ENCODE data around the gene ENAH. TPM values are rescaled to one million over a fixed set of nuclear protein-coding genes. Genes with fewer than 3 reads are reported as not detected.

The ENAH gene
- total RNA-seq, 2 donors from 2014 or later, result 43.5 to 63.7 TPM

GRCh38 chr1:225451340-225451739 lies 201.6 kb downstream of the ENAH start:
- TF ChIP-seq CTCF (IDR thresholded peaks at IDR 0.05), result no peak
- H3K36me3 ChIP-seq, result no peaks in the 10 kb centered on the region
- no peak overlapping the region for H3K4me3 ChIP-seq
- intact Hi-C loops (cut with DNase I), result no loop called here
- no peaks in the 10 kb centered on the region for H3K27me3 ChIP-seq
- no peak overlapping the region for H3K27ac ChIP-seq
- no peak overlapping the region for H3K9ac ChIP-seq (ENCODE audit: low read depth in 2 of 2, low read length in 2 of 2)
- H3K4me1 ChIP-seq, result peaks cover 13% of the 10 kb centered on the region
- no peaks in the 10 kb centered on the region for H3K9me3 ChIP-seq
- DNase-seq, result no peak

DNA sequence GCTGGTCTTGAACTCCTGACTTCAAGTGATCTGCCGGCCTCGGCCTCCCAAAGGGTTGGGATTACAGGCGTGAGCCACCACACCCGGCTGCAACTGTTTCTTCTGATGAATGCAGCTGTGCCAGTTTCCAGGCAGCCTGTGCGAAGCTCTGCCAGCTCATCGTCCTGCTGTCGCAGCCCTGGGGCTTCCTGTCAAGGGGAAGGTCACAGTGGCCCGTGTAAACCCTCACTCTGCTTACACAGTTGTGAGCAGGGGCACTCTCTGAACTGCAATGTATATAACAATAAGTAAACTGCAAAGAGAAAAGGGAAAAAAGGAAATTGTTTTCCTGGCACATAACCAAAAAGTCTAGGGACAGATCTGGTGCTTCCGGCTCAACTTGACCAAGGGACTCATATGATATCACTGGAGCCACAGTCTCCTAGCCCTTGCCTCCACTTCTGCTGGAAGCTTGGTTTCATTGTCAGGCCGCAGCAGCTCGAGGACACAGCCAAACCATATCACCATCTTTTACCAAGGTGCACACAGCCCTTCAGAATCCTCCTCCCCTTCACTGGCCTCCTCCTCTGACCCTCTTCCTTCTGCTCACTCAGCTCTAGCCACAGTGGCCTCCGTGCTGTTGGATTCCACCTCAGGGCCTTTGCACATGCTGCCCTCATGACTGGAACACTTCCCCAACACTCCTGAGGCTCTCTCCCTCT lies 202.3 kb downstream of the ENAH start:
- TF ChIP-seq CTCF (IDR thresholded peaks at IDR 0.05), result no peak
- DNase-seq, result no peak
- no peaks in the 10 kb centered on the region for H3K9me3 ChIP-seq
- no peaks in the 10 kb centered on the region for H3K36me3 ChIP-seq
- intact Hi-C loops (cut with DNase I), result no loop called here
- no peak overlapping the region for H3K9ac ChIP-seq (ENCODE audit: low read depth in 2 of 2, low read length in 2 of 2)
- H3K4me1 ChIP-seq, result peaks cover 20% of the 10 kb centered on the region
- no peak overlapping the region for H3K4me3 ChIP-seq
- no peaks in the 10 kb centered on the region for H3K27me3 ChIP-seq
- H3K27ac ChIP-seq, result no peak overlapping the region

GRCh38 chr1:225449774-225450173 lies 203.1 kb downstream of the ENAH start:
- TF ChIP-seq CTCF (IDR thresholded peaks at IDR 0.05), result no peak
- no peaks in the 10 kb centered on the region for H3K9me3 ChIP-seq
- intact Hi-C loops (cut with DNase I), result no loop called here
- no peaks in the 10 kb centered on the region for H3K27me3 ChIP-seq
- peaks cover 26% of the 10 kb centered on the region for H3K4me1 ChIP-seq
- no peaks in the 10 kb centered on the region for H3K36me3 ChIP-seq
- H3K27ac ChIP-seq, result peak overlapping the region; percentile 47
- no peak for DNase-seq
- no peak overlapping the region for H3K9ac ChIP-seq (ENCODE audit: low read depth in 2 of 2, low read length in 2 of 2)
- no peak overlapping the region for H3K4me3 ChIP-seq

GRCh38 chr1:225449261-225449660 lies 203.7 kb downstream of the ENAH start:
- peak; percentile 83 for DNase-seq
- Histone ChIP-seq H3K36me3 (no peaks in the 10 kb centered on the region), H3K9me3 (no peaks in the 10 kb centered on the region), H3K4me1 (peaks cover 31% of the 10 kb centered on the region), H3K9ac (ENCODE audit: low read depth in 2 of 2, low read length in 2 of 2) (no peak overlapping the region), H3K27ac (peak overlapping the region; percentile 47), H3K27me3 (no peaks in the 10 kb centered on the region), H3K4me3 (no peak overlapping the region)
- intact Hi-C loops (cut with DNase I), result no loop called here
- no peak for TF ChIP-seq CTCF (IDR thresholded peaks at IDR 0.05)

- no peak for DNase-seq
These were observed 204.6 kb downstream of the ENAH start for GRCh38 chr1:225448146-225448805.

More at GRCh38 chr1:225448146-225448805, 204.6 kb downstream of the ENAH start:
- TF ChIP-seq CTCF (IDR thresholded peaks at IDR 0.05), result no peak
- H3K36me3 ChIP-seq, result no peaks in the 10 kb centered on the region
- no peak overlapping the region for H3K4me3 ChIP-seq
- no peaks in the 10 kb centered on the region for H3K9me3 ChIP-seq
- H3K27me3 ChIP-seq, result no peaks in the 10 kb centered on the region
- H3K27ac ChIP-seq, result peak overlapping the region; percentile 47
- H3K4me1 ChIP-seq, result peaks cover 37% of the 10 kb centered on the region
- intact Hi-C loops (cut with DNase I), result no loop called here
- peak overlapping the region in 1 of 2 donors; percentile 68 for H3K9ac ChIP-seq (ENCODE audit: low read depth in 2 of 2, low read length in 2 of 2)

All from colonic mucosa (tissue), 4 donors.